HepG2 (cell line): ENCODE results near the gene STX5. TPM values are rescaled to one million over a fixed set of nuclear protein-coding genes. Genes with fewer than 3 reads are reported as not detected.

Experiments
- ATAD3A ChIP-seq: sonication (generic); formaldehyde crosslinking; IDR thresholded peaks from 2 replicates; pipeline ENCODE4 v1.4.0; 2020; ENCODE audit warnings: missing genetic modification reagents
- CBX5 ChIP-seq: sonication (generic); formaldehyde crosslinking; IDR thresholded peaks from 2 replicates; pipeline ENCODE4 v1.4.0; 2020; ENCODE audit warnings: missing genetic modification reagents, borderline replicate concordance
- ELF3 ChIP-seq: IDR thresholded peaks from 2 replicates; pipeline ENCODE4 v1.6.1; 2016; ENCODE audit warnings: missing genetic modification reagents, missing compliant biosample characterization
- HMGA1 ChIP-seq: sonication (generic); formaldehyde crosslinking; conservative IDR thresholded peaks from 2 replicates; pipeline ENCODE4 v1.4.0; 2020; ENCODE audit warnings: missing genetic modification reagents
- HNF4G ChIP-seq, 2 experiments: sonication (generic) in 1 of 2; formaldehyde crosslinking in 1 of 2; IDR thresholded peaks; 2 replicates each; pipeline versions ENCODE4 v1.4.0 to v1.6.1; 2011 to 2020; ENCODE audit warnings: borderline replicate concordance in 2 of 2, low read depth in 2 of 2, mild to moderate bottlenecking in 2 of 2, low read length in 1 of 2, missing genetic modification reagents in 1 of 2, moderate library complexity in 1 of 2
- KDM2A ChIP-seq: sonication (generic); formaldehyde crosslinking; IDR thresholded peaks from 2 replicates; pipeline ENCODE4 v1.4.0; 2020; ENCODE audit warnings: low read depth, missing genetic modification reagents, borderline replicate concordance
- NFATC3 ChIP-seq: sonication (generic); formaldehyde crosslinking; IDR thresholded peaks from 2 replicates; pipeline ENCODE4 v1.5.1; 2020; ENCODE audit warnings: mild to moderate bottlenecking, missing genetic modification reagents
- SALL2 ChIP-seq: sonication (generic); formaldehyde crosslinking; IDR thresholded peaks from 2 replicates; pipeline ENCODE4 v1.8.1; 2023; ENCODE audit warnings: mild to moderate bottlenecking, missing genetic modification reagents, inconsistent platforms
- ZBTB14 ChIP-seq: sonication (generic); formaldehyde crosslinking; IDR thresholded peaks from 2 replicates; pipeline ENCODE4 v1.4.0; 2020; ENCODE audit warnings: missing genetic modification reagents
- ZBTB40 ChIP-seq, 2 experiments: fragments of 450-650 bp in 1 of 2; sonication (generic) in 1 of 2; formaldehyde crosslinking in 1 of 2; IDR thresholded peaks; 2 replicates each; pipeline versions ENCODE4 v1.6.1 to v1.8.0; 2016 to 2022; ENCODE audit warnings: antibody characterized with exemption in 1 of 2, mild to moderate bottlenecking in 1 of 2, missing genetic modification reagents in 1 of 2
- ZNF264 ChIP-seq: sonication (generic); formaldehyde crosslinking; IDR thresholded peaks from 2 replicates; pipeline ENCODE4 v1.4.0; 2020; ENCODE audit warnings: missing genetic modification reagents
- ZNF367 ChIP-seq: sonication (generic); formaldehyde crosslinking; IDR thresholded peaks from 2 replicates; pipeline ENCODE4 v1.4.0; 2020; ENCODE audit warnings: missing genetic modification reagents, borderline replicate concordance
- ZNF678 ChIP-seq: sonication (generic); formaldehyde crosslinking; IDR thresholded peaks from 2 replicates; pipeline ENCODE4 v1.4.0; 2020; ENCODE audit warnings: mild to moderate bottlenecking, missing genetic modification reagents
- ZNF720 ChIP-seq: sonication (generic); formaldehyde crosslinking; IDR thresholded peaks from 2 replicates; pipeline ENCODE4 v1.4.0; 2020; ENCODE audit warnings: missing genetic modification reagents
- ZXDC ChIP-seq: sonication (generic); formaldehyde crosslinking; IDR thresholded peaks from 2 replicates; pipeline ENCODE4 v1.5.0; 2020; ENCODE audit warnings: mild to moderate bottlenecking, missing genetic modification reagents
- polyA plus RNA-seq, 8 experiments: library from polyadenylated mRNA; depleted of rRNA in 3 of 8; stranded (reverse) in 7 of 8; unstranded in 1 of 8; fragments of >200 nt; fragmentation: Illumina TruSeq in 4 of 8; extraction: Trizol in 4 of 8; gene quantifications; 2 replicates each; pipeline versions ENCODE4 v1.2.1 to v1.2.3, GENCODE V29; 2011 to 2016; ENCODE audit warnings: low read depth in 4 of 8, missing spikeins in 1 of 8, mixed read lengths in 1 of 8; ENCODE audit not compliant: insufficient read depth in 1 of 8
- total RNA-seq, 5 experiments: library from RNA; depleted of rRNA; stranded (reverse); fragments of >200 nt; fragmentation: Illumina TruSeq; extraction: Trizol; gene quantifications; 2 replicates each; pipeline ENCODE4 v1.2.3, GENCODE V29; 2016; ENCODE audit warnings: low read depth in 1 of 5

Gene STX5
- total and polyA plus RNA-seq, 2 of the 13 experiments (the other 11 are each of a cell fraction or from before 2014, with no cell fraction given) = 26.9 to 30.0 TPM

- TF ChIP-seq ZBTB40 (IDR thresholded peaks at IDR 0.05) (no peak), ZBTB40 (CRISPR knock-in tag; IDR thresholded peaks at IDR 0.05) (peak; percentile 78; the same call in 1 of the 2 replicates), HNF4G (IDR thresholded peaks at IDR 0.05; ENCODE audit: borderline replicate concordance, low read depth, low read length) (peak; percentile 37; the same call in 1 of the 2 replicates), HNF4G (CRISPR knock-in tag; IDR thresholded peaks at IDR 0.05; ENCODE audit: borderline replicate concordance, low read depth) (0 out of 2 replicates have a peak, but pooled peaks have one; percentile 8), ZNF367 (CRISPR knock-in tag) (0 out of 2 replicates have a peak, but pooled peaks have one; percentile 43), HMGA1 (CRISPR knock-in tag) (no peak), NFATC3 (CRISPR knock-in tag) (no peak; the same call in 1 of the 2 replicates), ATAD3A (no peak), ZNF678 (no peak), ELF3 (CRISPR knock-in tag) (peak; percentile 42; the same call in 1 of the 2 replicates), ZXDC (CRISPR knock-in tag) (peak; percentile 87; the same call in 1 of the 2 replicates), CBX5 (CRISPR knock-in tag) (no peak; the same call in 1 of the 2 replicates), KDM2A (CRISPR knock-in tag) (peak; percentile 88), ZNF720 (no peak), ZNF264 (CRISPR knock-in tag) (0 out of 2 replicates have a peak, but pooled peaks have one; percentile 39), SALL2 (CRISPR knock-in tag) (peak; percentile 48; the same call in 1 of the 2 replicates), ZBTB14 (peak; percentile 50; the same call in 1 of the 2 replicates)
These were observed 49.1 kb upstream of the STX5 start, which contains the start of gene SLC3A2 (continued) for GRCh38 chr11:62880803-62881578.
